ENCODE results near the gene CTSD. TPM values are rescaled to one million over a fixed set of nuclear protein-coding genes. Genes with fewer than 3 reads are reported as not detected.
A peak's percentile ranks its signal among the peaks of the same experiment; 100 is the strongest.

The CTSD gene
- total and polyA plus RNA-seq, 12 donors = 191 to 4,168 (median 1,999) TPM

- TF ChIP-seq CTCF (IDR thresholded peaks at IDR 0.05) (no peak), POLR2A (IDR thresholded peaks at IDR 0.05) (no peak)
- Histone ChIP-seq H3K9me3 (replicated peaks in 1 of 3) (no peaks in the 10 kb centered on the region), H3K4me3 (no peak overlapping the region), H3K27me3 (no peaks in the 10 kb centered on the region), H3K4me1 (replicated peaks in 1 of 2) (no peaks in the 10 kb centered on the region), H3K27ac (peak overlapping the region in 1 of 5 donors; percentile 36), H3K36me3 (replicated peaks in 1 of 2) (no peaks in the 10 kb centered on the region)
- intact Hi-C loops (cut with DNase I) = no loop called here
- 78 to 96% (median 91%) methylated on average over 3 to 9 of the region's 9 CpGs for WGBS, 4 donors
- no peak for DNase-seq
These were observed 17.9 kb upstream of the CTSD start for GRCh38 chr11:1781593-1781975.

DNA sequence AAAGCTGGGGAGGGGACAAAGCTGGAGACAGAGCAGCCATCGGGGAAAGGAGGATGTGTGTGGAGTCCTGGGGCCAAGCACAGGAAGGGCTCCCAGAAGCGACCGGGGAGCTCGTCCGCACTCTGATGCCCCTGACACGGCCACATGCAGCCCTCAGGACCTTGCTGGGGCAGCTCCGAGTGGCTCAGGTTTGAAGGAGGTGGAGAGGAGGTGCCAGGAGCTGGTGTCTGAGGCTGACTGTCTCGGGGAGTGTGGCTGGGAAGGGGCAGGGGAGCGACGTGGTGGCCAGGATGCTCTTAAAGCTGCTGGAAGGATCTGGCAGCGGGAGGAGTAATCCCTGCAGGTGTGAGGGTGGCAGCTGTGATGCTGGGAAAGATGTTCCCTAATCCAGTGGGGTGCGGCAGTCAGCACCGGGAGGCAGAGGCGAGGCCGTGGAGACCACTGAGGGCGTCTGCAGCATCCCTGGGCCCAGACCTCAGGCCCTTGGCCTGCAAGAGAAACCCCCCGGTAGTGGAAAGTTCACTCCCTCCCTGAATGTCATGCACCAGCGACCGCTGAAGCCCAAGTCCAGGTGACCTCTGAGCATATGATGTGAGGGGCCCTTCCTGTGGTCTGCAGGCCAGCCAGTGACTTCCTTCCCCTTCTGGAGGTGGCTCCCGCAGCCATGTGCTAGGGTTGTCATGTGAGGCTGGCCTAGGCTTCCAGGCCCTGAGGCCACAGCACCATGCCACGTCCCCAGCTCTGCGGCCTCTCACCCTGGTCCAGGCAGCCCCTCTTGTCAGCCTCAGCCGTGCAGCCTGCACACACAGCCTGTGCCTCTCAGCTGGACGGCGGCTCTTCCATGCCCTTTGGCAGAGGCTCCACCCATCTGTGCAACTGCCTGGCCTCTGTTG, 17.2 kb upstream of the CTSD start:
- 72 to 85% (median 80%) methylated on average over 17 to 25 of the region's 25 CpGs for WGBS, 4 donors
- TF ChIP-seq CTCF (IDR thresholded peaks at IDR 0.05) (no peak), POLR2A (IDR thresholded peaks at IDR 0.05) (no peak)
- peak in 4 of 7 donors; percentile 31 to 51 (median 37) for DNase-seq
- H3K4me1 ChIP-seq (replicated peaks in 1 of 2) = no peaks in the 10 kb centered on the region
- H3K27ac ChIP-seq = peak overlapping the region in 1 of 5 donors; percentile 36
- H3K4me3 ChIP-seq = no peak overlapping the region
- intact Hi-C loops (cut with DNase I) = no loop called here
- H3K27me3 ChIP-seq = no peaks in the 10 kb centered on the region
- H3K9me3 ChIP-seq (replicated peaks in 1 of 3) = no peaks in the 10 kb centered on the region
- no peaks in the 10 kb centered on the region for H3K36me3 ChIP-seq (replicated peaks in 1 of 2)

DNA sequence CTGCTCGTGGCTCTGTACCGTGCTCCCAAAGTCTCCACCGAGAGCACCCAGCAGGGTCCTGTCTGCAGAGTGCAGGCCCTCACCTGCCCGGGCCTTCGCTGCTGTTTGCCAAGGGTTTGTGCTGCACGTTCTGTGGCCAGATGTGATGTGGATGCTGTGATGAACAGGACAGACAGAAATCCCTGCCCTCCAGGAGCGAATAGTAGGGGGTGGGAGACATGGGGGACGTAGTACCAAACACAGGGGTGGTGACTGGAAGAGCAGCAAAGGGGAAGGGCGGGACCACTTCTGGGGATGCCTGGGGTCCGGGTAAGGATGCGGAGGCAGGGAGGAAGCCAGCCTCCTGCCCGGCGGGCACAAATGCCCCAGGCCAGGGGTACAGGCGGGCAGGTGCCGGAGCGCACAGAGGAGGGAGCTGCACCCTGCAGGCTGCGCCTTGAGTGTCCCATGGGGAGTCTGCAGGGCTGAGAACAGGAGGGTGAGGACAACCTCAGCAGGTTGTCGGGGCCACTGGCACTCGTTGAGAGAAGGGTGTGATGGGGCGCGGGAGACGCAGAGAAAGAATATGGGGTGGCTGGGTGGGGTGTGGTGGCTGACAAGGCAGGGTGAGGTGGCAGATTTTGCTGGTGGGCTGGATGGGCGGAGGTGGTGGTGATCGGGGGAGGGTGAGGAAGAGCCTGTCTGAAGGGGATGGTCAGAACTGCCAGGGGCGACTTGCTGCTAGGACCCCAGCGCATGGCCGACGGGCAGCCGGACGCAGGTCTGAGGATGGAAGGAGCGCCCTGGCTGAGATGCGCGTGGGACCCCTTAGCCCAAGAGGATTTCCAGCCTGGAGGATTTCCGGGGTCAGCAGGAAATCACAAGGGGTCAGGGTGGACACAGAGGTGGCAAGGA, 16.3 kb upstream of the CTSD start:
- no peaks in the 10 kb centered on the region for H3K27me3 ChIP-seq
- no peaks in the 10 kb centered on the region for H3K9me3 ChIP-seq (replicated peaks in 1 of 3)
- no peaks in the 10 kb centered on the region for H3K36me3 ChIP-seq (replicated peaks in 1 of 2)
- no peaks in the 10 kb centered on the region for H3K4me1 ChIP-seq (replicated peaks in 1 of 2)
- intact Hi-C loops (cut with DNase I) = no loop called here
- DNase-seq = no peak
- H3K27ac ChIP-seq = no peak overlapping the region
- TF ChIP-seq POLR2A (IDR thresholded peaks at IDR 0.05) = no peak
- no peak for TF ChIP-seq CTCF (IDR thresholded peaks at IDR 0.05)
- 85 to 91% (median 87%) methylated on average over 29 to 34 of the region's 34 CpGs for WGBS, 4 donors
- no peak overlapping the region for H3K4me3 ChIP-seq

Measured in adrenal gland (tissue), 12 donors.